Adrenal gland (tissue), 5 donors: ENCODE data around the gene DLGAP3.

Experiments
- POLR2A ChIP-seq, 2 donors: fragments of 450-650 bp; IDR thresholded peaks; one replicate each; pipeline ENCODE4 v1.6.1; 2017; ENCODE audit warnings: antibody characterized with exemption in 2 of 2, mild to moderate bottlenecking in 2 of 2, moderate library complexity in 1 of 2
- TF ChIP-seq, protein P1 (sequence below), 6 experiments: fragments of 450-650 bp in 4 of 6; fragments of 200-600 bp in 2 of 6; sonication (generic) in 1 of 6; IDR thresholded peaks; 1 replicate in 5 of 6; 2 replicates in 1 of 6; pipeline versions ENCODE4 v1.5.1 to v1.8.0; 2016 to 2021; ENCODE audit warnings: antibody characterized with exemption in 6 of 6, mild to moderate bottlenecking in 2 of 6, moderate library complexity in 1 of 6
- donor health status: DM: no; HTN: no; CAD: no.

DNA sequence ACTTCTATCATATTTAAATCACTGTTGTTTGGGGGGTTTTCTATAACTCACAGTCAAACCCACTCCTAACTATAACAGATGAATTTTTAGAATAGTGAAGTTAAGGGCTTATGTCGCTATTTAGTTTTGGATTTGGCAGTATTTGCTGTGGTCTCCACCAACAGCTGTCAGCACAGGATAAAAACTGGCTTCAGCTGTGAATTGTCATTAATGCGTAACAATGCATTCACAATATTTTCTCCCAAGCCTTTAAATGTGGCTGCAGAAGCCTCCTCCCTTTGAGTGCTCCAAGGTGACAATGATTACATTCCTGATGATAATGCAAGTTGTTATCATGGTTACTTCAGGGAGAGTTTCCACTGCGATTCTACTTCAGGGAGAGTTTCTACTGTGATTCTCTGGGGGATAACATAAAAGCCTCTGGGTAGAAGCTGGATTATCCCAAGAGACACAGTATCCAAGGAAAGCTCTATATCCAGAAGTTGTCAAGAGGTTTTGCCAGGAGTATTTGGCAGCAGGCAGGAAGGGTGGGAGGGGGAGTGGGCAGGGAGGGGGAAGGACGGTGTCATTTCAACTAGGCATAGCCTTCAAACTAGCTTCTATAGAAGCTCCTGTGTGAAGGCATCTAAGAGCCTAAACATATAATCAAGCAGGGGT, 55.0 kb downstream of the DLGAP3 start:
- TF ChIP-seq, protein P1, sequence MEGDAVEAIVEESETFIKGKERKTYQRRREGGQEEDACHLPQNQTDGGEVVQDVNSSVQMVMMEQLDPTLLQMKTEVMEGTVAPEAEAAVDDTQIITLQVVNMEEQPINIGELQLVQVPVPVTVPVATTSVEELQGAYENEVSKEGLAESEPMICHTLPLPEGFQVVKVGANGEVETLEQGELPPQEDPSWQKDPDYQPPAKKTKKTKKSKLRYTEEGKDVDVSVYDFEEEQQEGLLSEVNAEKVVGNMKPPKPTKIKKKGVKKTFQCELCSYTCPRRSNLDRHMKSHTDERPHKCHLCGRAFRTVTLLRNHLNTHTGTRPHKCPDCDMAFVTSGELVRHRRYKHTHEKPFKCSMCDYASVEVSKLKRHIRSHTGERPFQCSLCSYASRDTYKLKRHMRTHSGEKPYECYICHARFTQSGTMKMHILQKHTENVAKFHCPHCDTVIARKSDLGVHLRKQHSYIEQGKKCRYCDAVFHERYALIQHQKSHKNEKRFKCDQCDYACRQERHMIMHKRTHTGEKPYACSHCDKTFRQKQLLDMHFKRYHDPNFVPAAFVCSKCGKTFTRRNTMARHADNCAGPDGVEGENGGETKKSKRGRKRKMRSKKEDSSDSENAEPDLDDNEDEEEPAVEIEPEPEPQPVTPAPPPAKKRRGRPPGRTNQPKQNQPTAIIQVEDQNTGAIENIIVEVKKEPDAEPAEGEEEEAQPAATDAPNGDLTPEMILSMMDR (IDR thresholded peaks at IDR 0.05), result no peak
- no peak for TF ChIP-seq POLR2A (IDR thresholded peaks at IDR 0.05)
